ENCODE measurements around the gene UBA3. TPM values are rescaled to one million over a fixed set of nuclear protein-coding genes. Genes with fewer than 3 reads are reported as not detected.

Gene UBA3
- total and polyA plus RNA-seq, 2 of the 13 experiments (the other 11 are each of a cell fraction or from before 2014, with no cell fraction given), result 40.7 to 49.0 TPM

GRCh38 chr3:69033470-69033869 is 46.7 kb downstream of the UBA3 start:
- H3K27ac ChIP-seq (ENCODE audit: extremely low read length, insufficient read depth, low read length), result no peak overlapping the region
- in situ Hi-C loops (cut with HindIII; ENCODE audit: extremely low pct_ligation_motif_present, low pct_unique_long_range_greater_than_20kb), result no loop called here
- peaks cover 9 to 64% of the 10 kb centered on the region in 2 experiments for H3K36me3 ChIP-seq (replicated peaks in 1 of 2; ENCODE audit: control insufficient read depth in 1 of 2, insufficient read depth in 2 of 2, low read length in 2 of 2)
- H3K9ac ChIP-seq (ENCODE audit: insufficient read depth, low read depth, low read length), result no peak overlapping the region
- no peak for FAIRE-seq
- DNase-seq (ENCODE audit: low spot score), result no peak
- 98% methylated on average over 7 of the region's 7 CpGs for WGBS (ENCODE audit: low lambda C conversion rate)
- ATAC-seq, result no peak
- H4K20me1 ChIP-seq (ENCODE audit: insufficient read depth, low read length), result no peaks in the 10 kb centered on the region
- no peak overlapping the region for H3K4me2 ChIP-seq (ENCODE audit: low read depth, low read length)
- no peaks in the 10 kb centered on the region for H3K4me1 ChIP-seq (ENCODE audit: insufficient read depth, low read length)
- no TSS peak for BruUV-seq (replicated peaks)
- H2AFZ ChIP-seq (ENCODE audit: low read length), result no peak overlapping the region
- no peak overlapping the region for H3K4me3 ChIP-seq (replicated peaks in 1 of 3; ENCODE audit: insufficient read depth in 1 of 3, low read depth in 2 of 3, low read length in 3 of 3)
- intact Hi-C loops (cut with micrococcal nuclease; ENCODE audit: unreplicated experiment), result no loop called here
- POLR2A ChIA-PET, result no interaction called here
- H3K79me2 ChIP-seq (ENCODE audit: insufficient read depth, low read length), result no peaks in the 10 kb centered on the region
- no peaks in the 10 kb centered on the region for H3K27me3 ChIP-seq (ENCODE audit: control insufficient read depth in 1 of 2, insufficient read depth in 2 of 2, low read length in 2 of 2)
- CTCF ChIA-PET (ENCODE audit: low intra/inter-chr PET ratio, low total read pairs), result no interaction called here
- TF ChIP-seq NFKBIZ (CRISPR knock-in tag; IDR thresholded peaks at IDR 0.05) (no peak), ZNF317 (CRISPR knock-in tag; IDR thresholded peaks at IDR 0.05) (no peak), RAD51 (IDR thresholded peaks at IDR 0.05; ENCODE audit: borderline replicate concordance) (no peak), NAIF1 (CRISPR knock-in tag; IDR thresholded peaks at IDR 0.05; ENCODE audit: borderline replicate concordance) (no peak), ZC3H4 (CRISPR knock-in tag; IDR thresholded peaks at IDR 0.05; ENCODE audit: borderline replicate concordance) (no peak), MED8 (CRISPR knock-in tag; IDR thresholded peaks at IDR 0.05; ENCODE audit: insufficient replicate concordance) (no peak), ZNF567 (CRISPR knock-in tag; IDR thresholded peaks at IDR 0.05; ENCODE audit: borderline replicate concordance) (no peak)
- H3K9me3 ChIP-seq (ENCODE audit: low read length), result no peaks in the 10 kb centered on the region

GRCh38 chr3:69032737-69033136 is 47.4 kb downstream of the UBA3 start:
- in situ Hi-C loops (cut with HindIII; ENCODE audit: extremely low pct_ligation_motif_present, low pct_unique_long_range_greater_than_20kb) (no loop called here), intact Hi-C loops (cut with micrococcal nuclease; ENCODE audit: unreplicated experiment) (no loop called here)
- BruUV-seq (replicated peaks), result no TSS peak
- no peak overlapping the region for H3K27ac ChIP-seq (ENCODE audit: extremely low read length, insufficient read depth, low read length)
- H3K27me3 ChIP-seq (ENCODE audit: control insufficient read depth in 1 of 2, insufficient read depth in 2 of 2, low read length in 2 of 2), result no peaks in the 10 kb centered on the region
- CTCF ChIA-PET (ENCODE audit: low intra/inter-chr PET ratio, low total read pairs), result no interaction called here
- POLR2A ChIA-PET, result no interaction called here
- no peaks in the 10 kb centered on the region for H3K79me2 ChIP-seq (ENCODE audit: insufficient read depth, low read length)
- no peaks in the 10 kb centered on the region for H3K4me1 ChIP-seq (ENCODE audit: insufficient read depth, low read length)
- FAIRE-seq (no peak), DNase-seq (ENCODE audit: low spot score) (no peak), ATAC-seq (no peak)
- H4K20me1 ChIP-seq (ENCODE audit: insufficient read depth, low read length), result no peaks in the 10 kb centered on the region
- H3K9ac ChIP-seq (ENCODE audit: insufficient read depth, low read depth, low read length), result no peak overlapping the region
- 95% methylated on average over 9 of the region's 9 CpGs for WGBS (ENCODE audit: low lambda C conversion rate)
- H3K4me3 ChIP-seq (replicated peaks in 1 of 3; ENCODE audit: insufficient read depth in 1 of 3, low read depth in 2 of 3, low read length in 3 of 3), result no peak overlapping the region
- H3K9me3 ChIP-seq (ENCODE audit: low read length), result no peaks in the 10 kb centered on the region
- no peak for TF ChIP-seq ZKSCAN1 (IDR thresholded peaks at IDR 0.05; ENCODE audit: low read length)
- H3K36me3 ChIP-seq (replicated peaks in 1 of 2; ENCODE audit: control insufficient read depth in 1 of 2, insufficient read depth in 2 of 2, low read length in 2 of 2), result peaks cover 9 to 64% of the 10 kb centered on the region in 2 experiments
- no peak overlapping the region for H2AFZ ChIP-seq (ENCODE audit: low read length)
- no peak overlapping the region for H3K4me2 ChIP-seq (ENCODE audit: low read depth, low read length)
